Coronary artery (tissue), 2 donors: Measurements from ENCODE around the gene INSIG2.

Experiments used
- DNase-seq: peaks from one replicate; pipeline ENCODE4 v3.0.0-alpha.2; 2017; ENCODE audit warnings: low spot score
- H3K27ac ChIP-seq, 2 donors: fragments of 200-600 bp; sonication (generic); one replicate each; pipeline ENCODE4 v1.5.1; 2016 to 2019
- H3K4me3 ChIP-seq: fragments of 200-600 bp; sonication (generic); 2 replicates; pipeline ENCODE4 v1.5.1; 2016; ENCODE audit warnings: mild to moderate bottlenecking, moderate library complexity
- CTCF ChIP-seq: fragments of 200-600 bp; sonication (generic); IDR thresholded peaks from one replicate; pipeline ENCODE4 v1.5.1; 2019; ENCODE audit warnings: antibody characterized with exemption

The INSIG2 gene

GRCh38 chr2:118059919-118060478, 28.3 kb upstream of the INSIG2 start:
- Histone ChIP-seq H3K4me3 (no peak overlapping the region), H3K27ac (peak overlapping the region in 1 of 2 donors; percentile 36)
- no peak for DNase-seq
- TF ChIP-seq CTCF, result no peak

GRCh38 chr2:118061135-118061955, 26.9 kb upstream of the INSIG2 start:
- no peak overlapping the region for H3K27ac ChIP-seq
- DNase-seq, result no peak
- no peak for TF ChIP-seq CTCF
- no peak overlapping the region for H3K4me3 ChIP-seq

- DNase-seq, result no peak
- TF ChIP-seq CTCF, result no peak
- Histone ChIP-seq H3K27ac (no peak overlapping the region), H3K4me3 (no peak overlapping the region)
Observed at GRCh38 chr2:118062048-118062447, 26.2 kb upstream of the INSIG2 start.

- no peak for DNase-seq
- no peak for TF ChIP-seq CTCF
- Histone ChIP-seq H3K27ac (no peak overlapping the region), H3K4me3 (no peak overlapping the region)
Observed at GRCh38 chr2:118062669-118063068, 25.6 kb upstream of the INSIG2 start.

- H3K27ac ChIP-seq, result no peak overlapping the region
- TF ChIP-seq CTCF, result no peak
- DNase-seq, result no peak
- no peak overlapping the region for H3K4me3 ChIP-seq
Observed at GRCh38 chr2:118065015-118065706, 23.1 kb upstream of the INSIG2 start.

GRCh38 chr2:118065921-118066511, 22.3 kb upstream of the INSIG2 start:
- no peak for TF ChIP-seq CTCF

More at GRCh38 chr2:118065921-118066511, 22.3 kb upstream of the INSIG2 start:
- DNase-seq, result no peak
- H3K27ac ChIP-seq, result no peak overlapping the region
- no peak overlapping the region for H3K4me3 ChIP-seq
